ENCODE data around the gene JPH2. TPM values are rescaled to one million over a fixed set of nuclear protein-coding genes. Genes with fewer than 3 reads are reported as not detected.

JPH2 gene
- total RNA-seq, 4 donors from 2014 or later = 0.17 to 8.7 (median 4.0) TPM

DNA sequence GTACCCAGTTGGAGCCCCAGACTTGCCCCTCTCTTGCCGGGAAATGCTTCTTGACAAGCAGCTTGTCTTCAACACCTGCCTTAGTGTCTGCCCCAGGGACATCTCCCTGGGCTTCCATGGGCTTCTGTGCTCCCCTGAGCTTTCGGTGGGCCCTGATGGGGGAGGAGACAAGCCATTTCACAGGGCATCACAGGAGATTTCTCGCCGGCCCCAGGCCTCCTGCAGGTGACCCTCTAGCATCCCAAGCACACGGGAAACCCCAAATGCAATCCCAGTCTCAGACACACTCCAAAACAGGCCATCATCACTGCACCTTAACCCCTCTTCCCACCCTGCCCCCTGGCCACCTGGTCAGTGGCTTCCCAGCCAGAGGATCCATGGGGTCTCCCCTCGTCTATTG lies 74.5 kb downstream of the JPH2 start:
- no peak for TF ChIP-seq CTCF (IDR thresholded peaks at IDR 0.05; ENCODE audit: low read depth)

- TF ChIP-seq CTCF (IDR thresholded peaks at IDR 0.05; ENCODE audit: low read depth) = no peak
Measured at GRCh38 chr20:44111712-44112335, 75.2 kb downstream of the JPH2 start.

DNA sequence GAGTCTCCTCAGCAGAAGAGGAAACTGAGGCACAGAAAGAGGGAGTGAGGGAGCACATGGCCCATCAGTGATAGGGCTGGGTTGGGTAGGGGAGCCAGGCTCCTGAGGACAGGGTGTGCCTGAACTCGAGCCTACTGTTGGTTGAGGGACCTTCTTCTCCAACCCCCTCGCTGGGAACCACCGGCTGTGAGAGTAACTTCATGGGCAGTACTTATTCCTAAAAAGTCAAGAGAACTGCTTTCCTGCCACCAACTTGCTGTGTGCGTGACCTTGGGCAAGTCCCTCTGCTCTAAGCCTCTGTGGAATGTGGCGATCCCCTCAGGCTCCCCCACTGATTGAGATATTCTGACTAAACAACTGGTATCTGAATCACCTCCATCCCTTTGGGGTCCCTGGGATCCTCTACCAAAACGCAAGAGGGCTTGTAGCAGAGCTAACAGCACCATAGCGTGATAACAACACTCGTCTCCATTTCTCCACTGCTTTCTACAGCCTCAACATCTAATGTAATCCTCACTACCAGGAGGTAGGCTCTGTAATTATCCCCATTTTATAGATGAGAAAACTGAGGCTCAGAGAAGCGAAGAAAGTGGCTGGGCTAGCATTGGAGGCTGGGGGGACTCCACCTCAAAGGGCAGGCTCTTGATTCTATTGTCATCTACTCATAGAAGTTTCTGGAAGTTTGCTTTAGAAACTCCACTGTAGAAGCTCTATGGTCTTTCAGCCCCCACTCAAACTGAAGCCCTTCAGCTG lies 76.0 kb downstream of the JPH2 start:
- no peak for TF ChIP-seq CTCF (IDR thresholded peaks at IDR 0.05; ENCODE audit: low read depth)

GRCh38 chr20:44109951-44110361 lies 77.0 kb downstream of the JPH2 start:
- TF ChIP-seq CTCF (IDR thresholded peaks at IDR 0.05; ENCODE audit: low read depth) = no peak

DNA sequence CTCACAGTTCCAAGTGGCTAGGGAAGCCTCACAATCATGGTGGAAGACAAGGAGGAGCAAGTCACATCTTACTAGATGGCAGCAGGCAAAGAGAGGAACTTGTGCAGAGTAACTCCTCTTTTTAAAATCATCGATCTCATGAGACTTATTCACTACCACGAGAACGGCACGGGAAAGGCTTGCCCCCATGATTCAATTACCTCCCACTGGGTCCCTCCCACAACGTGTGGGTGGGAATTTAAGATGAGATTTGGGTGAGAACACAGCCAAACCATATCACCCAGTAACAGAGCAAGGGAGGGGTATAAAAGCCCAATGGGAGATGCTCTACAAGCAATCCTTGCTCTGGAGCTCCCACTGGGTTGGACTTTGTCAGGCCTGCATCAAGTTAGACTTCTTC lies 80.4 kb downstream of the JPH2 start:
- no peak for TF ChIP-seq CTCF (IDR thresholded peaks at IDR 0.05; ENCODE audit: low read depth)

DNA sequence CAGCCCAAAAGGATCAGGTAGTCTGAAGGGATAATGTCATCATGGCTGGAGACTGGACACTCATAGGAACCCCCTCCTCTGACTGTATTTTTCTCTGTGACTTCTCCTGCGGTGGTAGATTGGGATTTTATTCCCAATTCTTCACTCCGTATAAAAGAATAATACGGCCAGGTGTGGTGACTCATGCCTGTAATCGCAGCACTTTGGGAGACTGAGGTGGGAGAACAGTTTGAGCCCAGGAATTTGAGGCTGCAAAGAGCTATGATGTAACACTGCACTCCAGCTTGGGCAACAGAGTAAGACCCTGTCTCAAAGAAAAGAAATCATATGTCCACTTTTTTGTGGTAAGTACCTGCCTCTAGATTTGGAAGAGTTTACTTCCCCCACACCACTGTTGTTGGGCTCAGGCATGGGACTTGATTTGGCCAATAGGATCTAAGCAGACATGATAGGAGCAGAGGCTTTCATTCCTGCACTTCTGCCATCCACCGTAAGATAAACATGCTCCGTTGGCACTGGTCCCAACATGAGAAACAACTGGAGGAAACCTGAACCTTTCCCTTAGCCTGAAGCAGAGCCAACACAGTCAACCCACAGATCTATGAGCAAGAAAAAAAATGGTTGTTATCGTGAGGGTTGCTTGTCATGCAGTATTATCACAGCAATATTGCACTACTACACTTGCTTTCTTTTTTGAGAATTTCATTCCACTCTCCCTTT lies 82.0 kb downstream of the JPH2 start:
- TF ChIP-seq CTCF (IDR thresholded peaks at IDR 0.05; ENCODE audit: low read depth) = no peak

GRCh38 chr20:44102582-44102981 lies 84.4 kb downstream of the JPH2 start:
- no peak for TF ChIP-seq CTCF (IDR thresholded peaks at IDR 0.05; ENCODE audit: low read depth)

All from subcutaneous adipose tissue (tissue), 4 donors.